A673 (cell line): ENCODE results near the gene THRB. TPM values are rescaled to one million over a fixed set of nuclear protein-coding genes. Genes with fewer than 3 reads are reported as not detected.

ENCODE experiments used
- BruUV-seq: library from RNA; stranded (reverse); fragments of 400-500 nt; replicated peaks from 2 replicates; lab custom pipeline; 2021; lab: Mats Ljungman, UMichigan
- CTCF ChIA-PET: fragments of 300-600 bp; sonication (Branson Sonifier 250); formaldehyde crosslinking; loops from one replicate; lab custom pipeline; 2022; ENCODE audit warnings: antibody characterized with exemption; lab: Charles Lee
- POLR2A ChIA-PET: fragments of 300-600 bp; sonication (Branson Sonifier 250); formaldehyde crosslinking; loops from one replicate; lab custom pipeline; 2022; ENCODE audit warnings: antibody characterized with exemption; ENCODE audit not compliant: low non-redundant PET; lab: Charles Lee
- DNase-seq: peaks from one replicate; pipeline ENCODE4 v3.0.0-alpha.2; 2015; ENCODE audit warnings: low spot score
- H3K27ac ChIP-seq: fragments of 200-600 bp; sonication (generic); 2 replicates; pipeline ENCODE4 v1.5.1; 2016; ENCODE audit warnings: mixed run types, low read depth, mild to moderate bottlenecking, mixed read lengths, antibody characterized with exemption, low read length; ENCODE audit not compliant: poor library complexity, severe bottlenecking
- H3K27me3 ChIP-seq: fragments of 200-600 bp; sonication (generic); replicated peaks from 2 replicates; pipeline ENCODE4 v1.6.1; 2017; ENCODE audit warnings: mixed run types, low read depth, mild to moderate bottlenecking, mixed read lengths, antibody characterized with exemption, low read length; ENCODE audit not compliant: insufficient read depth, poor library complexity
- H3K36me3 ChIP-seq: fragments of 200-600 bp; sonication (generic); 2 replicates; pipeline ENCODE4 v1.6.1; 2016; ENCODE audit warnings: mixed run types, mild to moderate bottlenecking, mixed read lengths, antibody characterized with exemption, low read length; ENCODE audit not compliant: insufficient read depth, poor library complexity, severe bottlenecking
- H3K4me1 ChIP-seq: fragments of 200-600 bp; sonication (generic); 2 replicates; pipeline ENCODE4 v1.6.1; 2017; ENCODE audit warnings: mixed run types, mild to moderate bottlenecking, mixed read lengths, antibody characterized with exemption, low read length; ENCODE audit not compliant: insufficient read depth, poor library complexity, severe bottlenecking
- H3K4me3 ChIP-seq: fragments of 200-600 bp; sonication (generic); 2 replicates; pipeline ENCODE4 v1.5.1; 2016; ENCODE audit warnings: low read depth, mixed run types, mild to moderate bottlenecking, mixed read lengths, low read length; ENCODE audit not compliant: poor library complexity, severe bottlenecking
- H3K9me3 ChIP-seq: fragments of 200-600 bp; sonication (generic); 2 replicates; pipeline ENCODE4 v1.6.1; 2016; ENCODE audit warnings: mixed run types, low read depth, mild to moderate bottlenecking, mixed read lengths, antibody characterized with exemption, low read length; ENCODE audit not compliant: poor library complexity, severe bottlenecking
- CTCF ChIP-seq: fragments of 300-800, 200-600 bp; sonication (generic); conservative IDR thresholded peaks from 2 replicates; pipeline ENCODE4 v1.5.1; 2017; ENCODE audit warnings: low read depth, mild to moderate bottlenecking, antibody characterized with exemption, low read length, moderate library complexity, mixed read lengths
- EZH2 ChIP-seq: fragments of 200-600 bp; sonication (generic); IDR thresholded peaks from 2 replicates; pipeline ENCODE4 v1.6.1; 2017; ENCODE audit warnings: borderline replicate concordance, low read depth, mild to moderate bottlenecking, mixed read lengths, antibody characterized with exemption, low read length; ENCODE audit not compliant: poor library complexity, severe bottlenecking
- intact Hi-C: fragments of 100-400 bp; cut with micrococcal nuclease; formaldehyde crosslinking; loops from one replicate; pipeline ENCODE4 v1.10.0; 2022; ENCODE audit not compliant: unreplicated experiment
- total RNA-seq: library from RNA; stranded (reverse); gene quantifications from 2 replicates; pipeline ENCODE4 v1.2.3, GENCODE V29; 2021

THRB gene
- total RNA-seq, 1 experiment from 2014 or later, result 0.11 TPM

- no TSS peak for BruUV-seq
- POLR2A ChIA-PET, result no interaction called here
- no peak for DNase-seq
These were observed 349.2 kb downstream of the THRB start for GRCh38 chr3:24145481-24145880.

GRCh38 chr3:24142127-24142526, 352.5 kb downstream of the THRB start:
- peaks cover 5% of the 10 kb centered on the region for H3K4me1 ChIP-seq
- ChIA-PET CTCF (no interaction called here), POLR2A (no interaction called here)
- DNase-seq, result no peak
- no peaks in the 10 kb centered on the region for H3K36me3 ChIP-seq
- TF ChIP-seq CTCF (no peak), EZH2 (no peak)
- intact Hi-C loops, result no loop called here
- no peak overlapping the region for H3K4me3 ChIP-seq
- H3K27me3 ChIP-seq, result no peaks in the 10 kb centered on the region
- BruUV-seq, result no TSS peak
- H3K9me3 ChIP-seq, result no peaks in the 10 kb centered on the region
- H3K27ac ChIP-seq, result no peak overlapping the region

More at GRCh38 chr3:24145481-24145880, 349.2 kb downstream of the THRB start:
- no peak overlapping the region for H3K27ac ChIP-seq
- no peaks in the 10 kb centered on the region for H3K9me3 ChIP-seq
- TF ChIP-seq EZH2, result no peak
- TF ChIP-seq CTCF, result no peak
- H3K36me3 ChIP-seq, result no peaks in the 10 kb centered on the region
- peaks cover 5% of the 10 kb centered on the region for H3K4me1 ChIP-seq
- no peak overlapping the region for H3K4me3 ChIP-seq
- CTCF ChIA-PET, result no interaction called here
- H3K27me3 ChIP-seq, result no peaks in the 10 kb centered on the region
- intact Hi-C loops, result no loop called here

- Histone ChIP-seq H3K27me3 (no peaks in the 10 kb centered on the region), H3K36me3 (no peaks in the 10 kb centered on the region), H3K4me3 (no peak overlapping the region), H3K4me1 (peaks cover 5% of the 10 kb centered on the region), H3K27ac (no peak overlapping the region), H3K9me3 (no peaks in the 10 kb centered on the region)
- intact Hi-C loops, result no loop called here
- no peak for TF ChIP-seq EZH2
- no peak for TF ChIP-seq CTCF
- POLR2A ChIA-PET, result no interaction called here
- no TSS peak for BruUV-seq
- DNase-seq, result no peak
- CTCF ChIA-PET, result no interaction called here
These were observed 353.1 kb downstream of the THRB start for GRCh38 chr3:24141548-24141947.
